Activated naive CD4-positive, alpha-beta T cell (primary cell): Measurements from ENCODE around the gene PATZ1.
"Not testable (repeated sequence)": the region's sequence is repeated elsewhere in the genome, so short reads cannot be mapped to it uniquely, and the experiment has no call there.

Source experiments
- DNase-seq, 4 experiments: peaks; one replicate each; lab custom pipeline; 2025; lab: John Stamatoyannopoulos, UW

PATZ1 gene

GRCh38 chr22:31346255-31346732 is at the start of gene PATZ1:
Gene PATZ1, minus strand, starts transcription at chr22:31346346. Its CDS starts 744 bp downstream, at chr22:31345602.
- peak; percentile 64 to 78 (median 71) for DNase-seq

- DNase-seq: no peak
Measured at GRCh38 chr22:31394326-31394725, 48.2 kb upstream of the PATZ1 start.

- no peak for DNase-seq
Measured at GRCh38 chr22:31393893-31394292, 47.7 kb upstream of the PATZ1 start.

GRCh38 chr22:31378651-31379050 is 32.5 kb upstream of the PATZ1 start:
- not testable (repeated sequence) for DNase-seq

GRCh38 chr22:31378123-31378522 is 32.0 kb upstream of the PATZ1 start:
- DNase-seq: no peak

- no peak for DNase-seq
Measured at GRCh38 chr22:31377612-31378011, 31.5 kb upstream of the PATZ1 start.

- no peak for DNase-seq
Measured at GRCh38 chr22:31367426-31367825, 21.3 kb upstream of the PATZ1 start.

GRCh38 chr22:31363885-31364465 is 17.8 kb upstream of the PATZ1 start:
- DNase-seq: no peak

GRCh38 chr22:31361743-31362142 is 15.6 kb upstream of the PATZ1 start:
- no peak for DNase-seq

- no peak for DNase-seq
Measured at GRCh38 chr22:31360029-31360428, 13.9 kb upstream of the PATZ1 start.

- DNase-seq: no peak
Measured at GRCh38 chr22:31354515-31354914, 8.4 kb upstream of the PATZ1 start.

GRCh38 chr22:31350410-31350863 is 4.3 kb upstream of the PATZ1 start:
- no peak for DNase-seq

GRCh38 chr22:31349960-31350359 is 3.8 kb upstream of the PATZ1 start:
- no peak for DNase-seq

GRCh38 chr22:31348766-31349165 is 2.6 kb upstream of the PATZ1 start:
- DNase-seq: no peak

GRCh38 chr22:31348009-31348337 is 1.8 kb upstream of the PATZ1 start:
- DNase-seq: not testable (repeated sequence)

- DNase-seq: peak in 3 of 4 experiments; percentile 28 to 42 (median 32)
Measured at GRCh38 chr22:31347251-31348008, 1.3 kb upstream of the PATZ1 start.

- peak in 2 of 4 experiments; percentile 28 to 42 for DNase-seq
Measured at GRCh38 chr22:31346733-31347250, 646 bp upstream of the PATZ1 start.

GRCh38 chr22:31345331-31346254 is 553 bp downstream of the PATZ1 start:
- DNase-seq: peak; percentile 70 to 90 (median 77)

GRCh38 chr22:31344578-31345330 is 1.4 kb downstream of the PATZ1 start:
- peak in 1 of 4 experiments; percentile 20 for DNase-seq

- no peak for DNase-seq
Measured at GRCh38 chr22:31344256-31344577, 1.9 kb downstream of the PATZ1 start.
